WTC11 (cell line): ENCODE data around the gene RRP1. TPM values are rescaled to one million over a fixed set of nuclear protein-coding genes. Genes with fewer than 3 reads are reported as not detected.
A peak's percentile ranks its signal among the peaks of the same experiment; 100 is the strongest.

Experiments used
- ATAC-seq: fragments of 200-7000 bp; cut with Tn5 transposase; 2 replicates; pipeline ENCODE4 v1.10.0; 2021; ENCODE audit warnings: mild to moderate bottlenecking, moderate library complexity
- CTCF ChIA-PET: fragments of 300-600 bp; sonication (Branson Sonifier 250); formaldehyde crosslinking; loops from one replicate; lab custom pipeline; 2021; ENCODE audit warnings: antibody characterized with exemption; lab: Charles Lee
- POLR2A ChIA-PET: fragments of 350-600 bp; sonication (Branson Sonifier 250); formaldehyde crosslinking; loops from one replicate; lab custom pipeline; 2021; ENCODE audit warnings: antibody characterized with exemption; lab: Charles Lee
- DNase-seq: peaks from one replicate; pipeline ENCODE4 v3.0.0; 2021; ENCODE audit warnings: low spot score
- H3K27ac Mint-ChIP-seq: 2 replicates; pipeline ENCODE4 v1.8.0; 2021; ENCODE audit warnings: mixed read lengths
- H3K27me3 Mint-ChIP-seq: 2 replicates; pipeline ENCODE4 v1.8.0; 2021; ENCODE audit warnings: low read depth, mild to moderate bottlenecking, moderate library complexity, mixed read lengths
- H3K36me3 Mint-ChIP-seq: 2 replicates; pipeline ENCODE4 v1.8.0; 2021; ENCODE audit warnings: mixed read lengths
- H3K4me1 Mint-ChIP-seq: 2 replicates; pipeline ENCODE4 v1.8.0; 2022; ENCODE audit warnings: mixed read lengths
- H3K4me3 Mint-ChIP-seq: 2 replicates; pipeline ENCODE4 v1.8.0; 2021; ENCODE audit warnings: mild to moderate bottlenecking, moderate library complexity, mixed read lengths
- H3K9me3 Mint-ChIP-seq: 2 replicates; pipeline ENCODE4 v1.8.0; 2021; ENCODE audit warnings: mixed read lengths
- CREM ChIP-seq: sonication (generic); formaldehyde crosslinking; IDR thresholded peaks from 2 replicates; pipeline ENCODE4 v1.8.1; 2022; ENCODE audit warnings: mild to moderate bottlenecking, missing genetic modification reagents, moderate library complexity
- CTCF ChIP-seq: fragments of 200-600 bp; IDR thresholded peaks from 2 replicates; pipeline ENCODE4 v1.8.0; 2022; ENCODE audit warnings: antibody characterized with exemption
- E2F1 ChIP-seq: sonication (generic); formaldehyde crosslinking; IDR thresholded peaks from 2 replicates; pipeline ENCODE4 v1.8.0; 2022; ENCODE audit warnings: mild to moderate bottlenecking, missing genetic modification reagents
- E2F4 ChIP-seq: sonication (generic); formaldehyde crosslinking; IDR thresholded peaks from 2 replicates; pipeline ENCODE4 v1.8.1; 2022; ENCODE audit warnings: low read depth, mild to moderate bottlenecking, moderate library complexity, missing genetic modification reagents, borderline replicate concordance
- ETV6 ChIP-seq: sonication (generic); formaldehyde crosslinking; IDR thresholded peaks from 2 replicates; pipeline ENCODE4 v1.8.1; 2022; ENCODE audit warnings: mild to moderate bottlenecking, missing genetic modification reagents
- FOXP1 ChIP-seq: sonication (generic); formaldehyde crosslinking; IDR thresholded peaks from 2 replicates; pipeline ENCODE4 v1.8.0; 2022; ENCODE audit warnings: missing genetic modification reagents, mild to moderate bottlenecking, moderate library complexity, borderline replicate concordance
- HMGA2 ChIP-seq: fragments of 250-450 bp; sonication (Bioruptor Pico); IDR thresholded peaks from 2 replicates; pipeline ENCODE4 v1.4.0; 2021; ENCODE audit warnings: mild to moderate bottlenecking, moderate library complexity
- IRF2 ChIP-seq: sonication (generic); formaldehyde crosslinking; IDR thresholded peaks from 2 replicates; pipeline ENCODE4 v1.8.0; 2022; ENCODE audit warnings: low read depth, missing genetic modification reagents, borderline replicate concordance
- MXD4 ChIP-seq: fragments of 250-450 bp; sonication (Bioruptor Pico); IDR thresholded peaks from 2 replicates; pipeline ENCODE4 v1.8.0; 2021; ENCODE audit warnings: mild to moderate bottlenecking, moderate library complexity, borderline replicate concordance
- NFYB ChIP-seq: sonication (generic); formaldehyde crosslinking; conservative IDR thresholded peaks from 2 replicates; pipeline ENCODE4 v1.8.0; 2022; ENCODE audit warnings: low read depth, missing genetic modification reagents
- NR2C2 ChIP-seq: sonication (generic); formaldehyde crosslinking; IDR thresholded peaks from 2 replicates; pipeline ENCODE4 v1.8.0; 2022; ENCODE audit warnings: mild to moderate bottlenecking, missing genetic modification reagents
- NR3C1 ChIP-seq: sonication (generic); formaldehyde crosslinking; conservative IDR thresholded peaks from 2 replicates; pipeline ENCODE4 v1.8.1; 2023; ENCODE audit warnings: low read depth, mild to moderate bottlenecking, missing genetic modification reagents
- OVOL2 ChIP-seq: fragments of 250-450 bp; sonication (Bioruptor Pico); IDR thresholded peaks from 2 replicates; pipeline ENCODE4 v1.9.0; 2021; ENCODE audit warnings: mild to moderate bottlenecking, borderline replicate concordance
- PRDM15 ChIP-seq: sonication (generic); formaldehyde crosslinking; IDR thresholded peaks from 2 replicates; pipeline ENCODE4 v1.8.0; 2022; ENCODE audit warnings: missing genetic modification reagents
- RORB ChIP-seq: fragments of 250-450 bp; sonication (Bioruptor Pico); IDR thresholded peaks from 2 replicates; pipeline ENCODE4 v1.9.0; 2021; ENCODE audit warnings: mild to moderate bottlenecking
- SMAD3 ChIP-seq: sonication (generic); formaldehyde crosslinking; IDR thresholded peaks from 2 replicates; pipeline ENCODE4 v1.8.0; 2022; ENCODE audit warnings: missing genetic modification reagents, mild to moderate bottlenecking, borderline replicate concordance
- ZNF232 ChIP-seq: sonication (generic); formaldehyde crosslinking; IDR thresholded peaks from 2 replicates; pipeline ENCODE4 v1.8.0; 2022; ENCODE audit warnings: mild to moderate bottlenecking, missing genetic modification reagents
- total RNA-seq: library from RNA; stranded (reverse); gene quantifications from 3 replicates; pipeline ENCODE4 v1.2.3, GENCODE V29; 2021
- TF ChIP-seq, protein P1 (sequence below): sonication (generic); formaldehyde crosslinking; conservative IDR thresholded peaks from 2 replicates; pipeline ENCODE4 v1.8.1; 2023; ENCODE audit warnings: mild to moderate bottlenecking, low read depth, missing genetic modification reagents, moderate library complexity
- TF ChIP-seq, protein P2 (sequence below): sonication (generic); formaldehyde crosslinking; IDR thresholded peaks from 2 replicates; pipeline ENCODE4 v1.8.1; 2023; ENCODE audit warnings: mild to moderate bottlenecking, missing genetic modification reagents, moderate library complexity

RRP1 gene
- total RNA-seq, 1 experiment from 2014 or later: 53.0 TPM

DNA sequence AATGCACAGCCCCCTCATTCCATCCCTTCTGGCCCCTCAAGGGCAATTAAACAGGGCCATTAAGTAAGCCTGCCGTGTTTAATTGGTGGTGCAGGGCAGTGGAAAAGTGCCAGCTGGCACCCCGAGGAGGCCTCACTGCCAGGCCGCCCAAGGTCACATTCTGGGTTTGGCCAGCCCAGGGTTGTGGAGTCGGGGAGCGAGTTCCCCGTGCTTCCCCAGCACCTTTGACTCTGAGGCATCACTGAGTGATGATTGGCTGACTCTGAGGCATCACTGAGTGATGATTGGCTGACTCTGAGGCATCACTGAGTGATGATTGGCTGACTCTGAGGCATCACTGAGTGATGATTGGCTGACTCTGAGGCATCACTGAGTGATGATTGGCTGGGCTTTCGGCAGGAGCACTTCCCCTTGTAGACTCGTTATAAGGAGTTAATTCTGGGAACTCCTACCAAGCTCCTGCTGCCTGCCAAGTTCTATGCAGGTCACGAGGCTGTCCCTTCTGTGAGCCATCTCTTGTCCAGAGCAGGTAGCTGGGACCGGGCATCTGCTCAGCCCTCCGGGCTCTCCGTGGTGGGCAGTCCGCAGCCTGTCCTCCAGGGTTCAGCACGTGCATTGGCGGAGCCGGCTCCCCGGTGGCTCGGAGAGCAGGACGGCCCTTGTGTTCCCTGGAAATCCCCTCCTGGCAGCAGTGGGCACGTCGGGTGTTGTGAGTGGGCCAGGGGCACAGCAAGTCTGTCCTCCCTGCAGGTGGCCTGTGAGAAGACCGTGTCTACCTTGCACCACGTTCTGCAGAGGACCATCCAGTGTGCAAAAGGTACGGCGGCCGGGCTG is 34.2 kb upstream of the RRP1 start:
- POLR2A ChIA-PET: no interaction called here
- no peak for ATAC-seq
- no peak overlapping the region for H3K27ac Mint-ChIP-seq

GRCh38 chr21:43755820-43756594 is 33.4 kb upstream of the RRP1 start:
- H3K4me3 Mint-ChIP-seq: no peak overlapping the region
- no peaks in the 10 kb centered on the region for H3K4me1 Mint-ChIP-seq
- CTCF ChIA-PET: interaction anchor here (1.3 kb wide), 1 partner anchor 27 kb away, joined by 4 read pairs; no protein-coding TSS in a partner anchor
- DNase-seq (no peak), ATAC-seq (no peak)
- no peaks in the 10 kb centered on the region for H3K9me3 Mint-ChIP-seq
- peaks cover 42% of the 10 kb centered on the region for H3K36me3 Mint-ChIP-seq
- TF ChIP-seq HMGA2 (CRISPR knock-in tag): no peak
- TF ChIP-seq FOXP1 (CRISPR knock-in tag): no peak
- no peak for TF ChIP-seq E2F4 (CRISPR knock-in tag)
- TF ChIP-seq, protein P1, sequence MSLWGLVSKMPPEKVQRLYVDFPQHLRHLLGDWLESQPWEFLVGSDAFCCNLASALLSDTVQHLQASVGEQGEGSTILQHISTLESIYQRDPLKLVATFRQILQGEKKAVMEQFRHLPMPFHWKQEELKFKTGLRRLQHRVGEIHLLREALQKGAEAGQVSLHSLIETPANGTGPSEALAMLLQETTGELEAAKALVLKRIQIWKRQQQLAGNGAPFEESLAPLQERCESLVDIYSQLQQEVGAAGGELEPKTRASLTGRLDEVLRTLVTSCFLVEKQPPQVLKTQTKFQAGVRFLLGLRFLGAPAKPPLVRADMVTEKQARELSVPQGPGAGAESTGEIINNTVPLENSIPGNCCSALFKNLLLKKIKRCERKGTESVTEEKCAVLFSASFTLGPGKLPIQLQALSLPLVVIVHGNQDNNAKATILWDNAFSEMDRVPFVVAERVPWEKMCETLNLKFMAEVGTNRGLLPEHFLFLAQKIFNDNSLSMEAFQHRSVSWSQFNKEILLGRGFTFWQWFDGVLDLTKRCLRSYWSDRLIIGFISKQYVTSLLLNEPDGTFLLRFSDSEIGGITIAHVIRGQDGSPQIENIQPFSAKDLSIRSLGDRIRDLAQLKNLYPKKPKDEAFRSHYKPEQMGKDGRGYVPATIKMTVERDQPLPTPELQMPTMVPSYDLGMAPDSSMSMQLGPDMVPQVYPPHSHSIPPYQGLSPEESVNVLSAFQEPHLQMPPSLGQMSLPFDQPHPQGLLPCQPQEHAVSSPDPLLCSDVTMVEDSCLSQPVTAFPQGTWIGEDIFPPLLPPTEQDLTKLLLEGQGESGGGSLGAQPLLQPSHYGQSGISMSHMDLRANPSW (CRISPR knock-in tag): no peak
- TF ChIP-seq RORB (CRISPR knock-in tag): no peak
- no peak for TF ChIP-seq ZNF232 (CRISPR knock-in tag)
- no peak for TF ChIP-seq NR2C2
- TF ChIP-seq CTCF: no peak
- no peak for TF ChIP-seq SMAD3
- TF ChIP-seq IRF2 (CRISPR knock-in tag): no peak
- TF ChIP-seq CREM: no peak
- TF ChIP-seq E2F1 (CRISPR knock-in tag): no peak
- TF ChIP-seq NR3C1 (CRISPR knock-in tag): no peak
- TF ChIP-seq, protein P2, sequence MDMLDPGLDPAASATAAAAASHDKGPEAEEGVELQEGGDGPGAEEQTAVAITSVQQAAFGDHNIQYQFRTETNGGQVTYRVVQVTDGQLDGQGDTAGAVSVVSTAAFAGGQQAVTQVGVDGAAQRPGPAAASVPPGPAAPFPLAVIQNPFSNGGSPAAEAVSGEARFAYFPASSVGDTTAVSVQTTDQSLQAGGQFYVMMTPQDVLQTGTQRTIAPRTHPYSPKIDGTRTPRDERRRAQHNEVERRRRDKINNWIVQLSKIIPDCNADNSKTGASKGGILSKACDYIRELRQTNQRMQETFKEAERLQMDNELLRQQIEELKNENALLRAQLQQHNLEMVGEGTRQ (CRISPR knock-in tag): no peak
- H3K27me3 Mint-ChIP-seq: no peaks in the 10 kb centered on the region
- POLR2A ChIA-PET: no interaction called here
- H3K27ac Mint-ChIP-seq: no peak overlapping the region

More for the DNA sequence above, 34.2 kb upstream of the RRP1 start:
- no peak for DNase-seq
- Mint-ChIP-seq H3K4me1 (no peaks in the 10 kb centered on the region), H3K4me3 (no peak overlapping the region), H3K36me3 (peaks cover 48% of the 10 kb centered on the region), H3K9me3 (no peaks in the 10 kb centered on the region), H3K27me3 (no peaks in the 10 kb centered on the region)
- TF ChIP-seq ETV6 (CRISPR knock-in tag): no peak
- no peak for TF ChIP-seq SMAD3
- TF ChIP-seq NFYB (CRISPR knock-in tag): peak; percentile 88
- TF ChIP-seq OVOL2: no peak
- no peak for TF ChIP-seq MXD4 (CRISPR knock-in tag)
- no peak for TF ChIP-seq PRDM15 (CRISPR knock-in tag)
- CTCF ChIA-PET: no interaction called here
